ENCODE data around the gene RALGDS.

RALGDS gene

GRCh38 chr9:133144142-133144903, 23.3 kb upstream of the RALGDS start:
- Mint-ChIP-seq H3K27ac (peak overlapping the region; percentile 86), H3K27me3 (no peaks in the 10 kb centered on the region), H3K4me1 (ENCODE audit: low read depth) (peaks cover 76% of the 10 kb centered on the region), H3K4me3 (peak overlapping the region; percentile 61), H3K36me3 (ENCODE audit: low read depth) (peaks cover 34% of the 10 kb centered on the region), H3K9me3 (no peaks in the 10 kb centered on the region)
- DNase-seq, result peak; percentile 88

- peak overlapping the region; percentile 86 for H3K27ac Mint-ChIP-seq
- no peak for DNase-seq
Observed at GRCh38 chr9:133143639-133144141, 22.6 kb upstream of the RALGDS start.

GRCh38 chr9:133142684-133143622, 21.9 kb upstream of the RALGDS start:
- Mint-ChIP-seq H3K4me1 (ENCODE audit: low read depth) (peaks cover 82% of the 10 kb centered on the region), H3K27ac (peak overlapping the region; percentile 88), H3K4me3 (peak overlapping the region; percentile 8), H3K36me3 (ENCODE audit: low read depth) (peaks cover 32% of the 10 kb centered on the region), H3K9me3 (no peaks in the 10 kb centered on the region), H3K27me3 (no peaks in the 10 kb centered on the region)
- no peak for DNase-seq

More at GRCh38 chr9:133143639-133144141, 22.6 kb upstream of the RALGDS start:
- H3K9me3 Mint-ChIP-seq, result no peaks in the 10 kb centered on the region
- no peaks in the 10 kb centered on the region for H3K27me3 Mint-ChIP-seq
- H3K4me3 Mint-ChIP-seq, result peak overlapping the region; percentile 61
- H3K4me1 Mint-ChIP-seq (ENCODE audit: low read depth), result peaks cover 80% of the 10 kb centered on the region
- H3K36me3 Mint-ChIP-seq (ENCODE audit: low read depth), result peaks cover 38% of the 10 kb centered on the region

GRCh38 chr9:133141833-133142595, 21.0 kb upstream of the RALGDS start:
- Mint-ChIP-seq H3K4me1 (ENCODE audit: low read depth) (peaks cover 83% of the 10 kb centered on the region), H3K36me3 (ENCODE audit: low read depth) (peaks cover 31% of the 10 kb centered on the region), H3K27ac (peak overlapping the region; percentile 88), H3K27me3 (no peaks in the 10 kb centered on the region), H3K4me3 (peak overlapping the region; percentile 8), H3K9me3 (no peaks in the 10 kb centered on the region)
- DNase-seq, result peak; percentile 66

- no peaks in the 10 kb centered on the region for H3K9me3 Mint-ChIP-seq
- peak overlapping the region; percentile 88 for H3K27ac Mint-ChIP-seq
- no peak for DNase-seq
- H3K4me3 Mint-ChIP-seq, result no peak overlapping the region
- H3K27me3 Mint-ChIP-seq, result no peaks in the 10 kb centered on the region
- H3K36me3 Mint-ChIP-seq (ENCODE audit: low read depth), result peaks cover 22% of the 10 kb centered on the region
- H3K4me1 Mint-ChIP-seq (ENCODE audit: low read depth), result peaks cover 78% of the 10 kb centered on the region
Observed at GRCh38 chr9:133140606-133141005, 19.6 kb upstream of the RALGDS start.

GRCh38 chr9:133140174-133140505, 19.1 kb upstream of the RALGDS start:
- H3K27me3 Mint-ChIP-seq, result no peaks in the 10 kb centered on the region
- H3K36me3 Mint-ChIP-seq (ENCODE audit: low read depth), result peaks cover 21% of the 10 kb centered on the region
- H3K27ac Mint-ChIP-seq, result peak overlapping the region; percentile 52
- no peak for DNase-seq
- peaks cover 78% of the 10 kb centered on the region for H3K4me1 Mint-ChIP-seq (ENCODE audit: low read depth)
- no peak overlapping the region for H3K4me3 Mint-ChIP-seq
- H3K9me3 Mint-ChIP-seq, result no peaks in the 10 kb centered on the region

GRCh38 chr9:133139246-133140173, 18.5 kb upstream of the RALGDS start:
- no peaks in the 10 kb centered on the region for H3K27me3 Mint-ChIP-seq
- peaks cover 78% of the 10 kb centered on the region for H3K4me1 Mint-ChIP-seq (ENCODE audit: low read depth)
- no peak for DNase-seq
- H3K9me3 Mint-ChIP-seq, result no peaks in the 10 kb centered on the region
- H3K27ac Mint-ChIP-seq, result peak overlapping the region; percentile 74
- H3K36me3 Mint-ChIP-seq (ENCODE audit: low read depth), result peaks cover 22% of the 10 kb centered on the region
- no peak overlapping the region for H3K4me3 Mint-ChIP-seq

- DNase-seq, result no peak
- H3K4me1 Mint-ChIP-seq (ENCODE audit: low read depth), result peaks cover 80% of the 10 kb centered on the region
- H3K9me3 Mint-ChIP-seq, result no peaks in the 10 kb centered on the region
- no peaks in the 10 kb centered on the region for H3K27me3 Mint-ChIP-seq
- H3K27ac Mint-ChIP-seq, result peak overlapping the region; percentile 99
- H3K4me3 Mint-ChIP-seq, result no peak overlapping the region
- H3K36me3 Mint-ChIP-seq (ENCODE audit: low read depth), result peaks cover 20% of the 10 kb centered on the region
Observed at GRCh38 chr9:133137451-133138231, 16.6 kb upstream of the RALGDS start.

GRCh38 chr9:133135146-133135745, 14.2 kb upstream of the RALGDS start:
- Mint-ChIP-seq H3K9me3 (no peaks in the 10 kb centered on the region), H3K4me3 (peak overlapping the region; percentile 48), H3K27ac (peak overlapping the region; percentile 99), H3K4me1 (ENCODE audit: low read depth) (peaks cover 82% of the 10 kb centered on the region), H3K36me3 (ENCODE audit: low read depth) (peaks cover 38% of the 10 kb centered on the region), H3K27me3 (no peaks in the 10 kb centered on the region)
- peak; percentile 78 for DNase-seq

GRCh38 chr9:133134388-133135145, 13.5 kb upstream of the RALGDS start:
- no peaks in the 10 kb centered on the region for H3K9me3 Mint-ChIP-seq
- peak overlapping the region; percentile 99 for H3K27ac Mint-ChIP-seq
- H3K4me3 Mint-ChIP-seq, result peak overlapping the region; percentile 66
- peaks cover 81% of the 10 kb centered on the region for H3K4me1 Mint-ChIP-seq (ENCODE audit: low read depth)
- H3K36me3 Mint-ChIP-seq (ENCODE audit: low read depth), result peaks cover 36% of the 10 kb centered on the region
- no peaks in the 10 kb centered on the region for H3K27me3 Mint-ChIP-seq
- no peak for DNase-seq

GRCh38 chr9:133133681-133134387, 12.8 kb upstream of the RALGDS start:
- peaks cover 35% of the 10 kb centered on the region for H3K36me3 Mint-ChIP-seq (ENCODE audit: low read depth)
- no peaks in the 10 kb centered on the region for H3K9me3 Mint-ChIP-seq
- peak; percentile 81 for DNase-seq
- peak overlapping the region; percentile 99 for H3K27ac Mint-ChIP-seq
- H3K4me1 Mint-ChIP-seq (ENCODE audit: low read depth), result peaks cover 81% of the 10 kb centered on the region
- H3K4me3 Mint-ChIP-seq, result peak overlapping the region; percentile 66
- no peaks in the 10 kb centered on the region for H3K27me3 Mint-ChIP-seq

All from activated T-cell treated with anti-CD3 and anti-CD28 coated beads, Interleukin-2, amount 50 U/mL, for 24 hours (primary cell).